HG03135 (cell line): ENCODE data around the gene OBI1.
"Not testable (repeated sequence)": the region's sequence is repeated elsewhere in the genome, so short reads cannot be mapped to it uniquely, and the experiment has no call there.

Source experiments
- ATAC-seq: cut with Tn5 transposase; IDR thresholded peaks from one replicate; pipeline ENCODE4 v1.9.1; 2021; ENCODE audit warnings: mild to moderate bottlenecking, moderate library complexity; ENCODE audit not compliant: unreplicated experiment

OBI1 gene

GRCh38 chr13:78649997-78650716 lies 8.8 kb downstream of the OBI1 start:
- ATAC-seq, result no peak

- not testable (repeated sequence) for ATAC-seq
Observed at GRCh38 chr13:78647109-78647678, 11.8 kb downstream of the OBI1 start.

DNA sequence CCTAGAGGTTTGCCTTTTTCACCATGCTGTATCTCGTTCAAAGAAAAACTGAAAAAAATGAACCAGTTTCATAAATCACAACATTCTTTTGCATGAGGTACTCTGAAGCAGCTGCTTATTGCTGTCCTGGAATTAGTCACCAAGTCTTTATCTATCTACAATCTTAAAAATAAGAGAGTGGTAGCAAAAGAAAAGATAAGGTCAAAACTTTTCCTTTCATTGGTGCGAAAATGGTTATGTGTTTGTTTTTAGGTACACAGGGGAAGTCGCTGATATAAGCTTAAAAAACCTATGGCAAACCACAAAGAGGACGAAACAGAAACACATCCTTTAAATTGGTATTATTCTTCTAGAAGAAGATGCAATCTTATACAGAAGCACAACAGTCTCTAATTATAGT lies 20.7 kb downstream of the OBI1 start:
- ATAC-seq, result no peak

DNA sequence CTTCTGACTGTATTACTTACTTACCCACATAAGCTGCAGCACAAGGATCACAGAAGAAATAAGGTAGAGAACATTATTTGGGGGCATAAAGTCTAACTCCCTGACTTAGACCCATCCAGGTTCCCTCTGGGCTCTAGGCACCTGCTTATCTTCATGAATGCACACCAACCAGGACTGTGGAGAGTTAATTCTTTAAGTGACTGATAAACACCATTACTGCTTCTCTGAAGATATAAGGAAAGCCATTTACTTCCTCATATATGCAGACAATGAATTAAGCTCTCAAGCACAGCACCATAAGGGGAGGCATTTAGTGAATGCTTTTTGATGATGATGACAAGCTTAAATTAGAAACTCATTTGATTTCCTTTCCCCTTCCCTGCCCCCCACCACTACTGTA lies 22.5 kb downstream of the OBI1 start:
- ATAC-seq, result no peak

GRCh38 chr13:78632996-78633395 lies 26.0 kb downstream of the OBI1 start:
- no peak for ATAC-seq

DNA sequence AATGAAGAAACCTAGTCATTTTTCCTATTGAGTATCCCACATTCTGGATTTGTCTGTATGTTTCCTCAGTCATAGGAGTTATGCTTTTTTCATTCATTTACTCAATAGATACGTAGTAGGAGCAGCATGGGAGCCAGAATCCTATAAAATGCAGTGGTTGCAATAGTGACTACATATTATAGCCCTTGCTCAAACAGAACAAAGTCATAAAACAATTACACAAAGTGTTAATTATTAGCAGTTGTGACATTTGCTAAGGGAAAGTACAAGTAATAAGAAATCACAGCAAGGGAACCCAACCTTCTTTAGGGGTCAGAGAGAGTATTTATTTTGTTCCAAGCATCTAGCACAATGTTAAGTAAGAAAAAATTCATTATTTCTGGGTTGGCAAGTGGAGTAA lies 27.9 kb downstream of the OBI1 start:
- ATAC-seq, result no peak

- ATAC-seq, result no peak
Observed at GRCh38 chr13:78630511-78630910, 28.4 kb downstream of the OBI1 start.

DNA sequence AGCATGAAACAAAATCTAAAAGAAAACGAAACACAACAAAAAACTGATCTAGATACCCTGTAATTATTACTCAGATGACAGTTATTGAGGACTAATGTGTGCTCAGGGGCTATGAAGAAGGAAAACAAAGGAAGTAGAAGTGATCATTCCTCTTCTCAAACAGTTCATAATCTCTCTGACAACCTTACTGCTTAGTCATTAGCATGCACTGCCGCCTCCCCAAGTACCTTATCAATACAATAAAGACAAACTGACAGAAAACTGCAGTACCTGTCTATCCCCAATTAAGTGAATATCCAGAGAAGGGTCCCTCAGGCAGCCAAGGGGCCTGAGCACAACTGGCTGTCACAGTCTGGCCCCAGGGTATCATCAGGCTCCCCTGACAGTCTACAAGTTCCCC lies 33.6 kb downstream of the OBI1 start:
- no peak for ATAC-seq

- ATAC-seq, result no peak
Observed at GRCh38 chr13:78623132-78623531, 35.8 kb downstream of the OBI1 start.

GRCh38 chr13:78620936-78621470 lies 38.0 kb downstream of the OBI1 start:
- ATAC-seq, result no peak

DNA sequence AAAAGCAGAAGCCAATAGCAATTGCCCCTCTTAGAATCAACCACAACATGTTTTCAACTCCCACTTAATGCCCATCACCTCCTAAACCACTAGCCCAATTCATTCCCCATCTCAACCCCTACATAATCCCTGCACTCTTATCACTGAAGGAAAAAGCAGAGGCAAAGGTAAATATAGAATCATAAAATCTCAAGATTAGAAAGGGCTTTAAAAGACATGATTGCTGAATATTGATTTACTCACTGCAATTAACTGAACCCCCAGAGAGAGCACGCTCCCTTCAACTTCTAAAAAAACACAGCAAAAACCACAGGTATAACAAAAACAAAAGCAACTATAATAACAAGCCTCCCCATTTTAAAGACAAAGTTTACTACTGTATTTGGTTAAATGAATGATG lies 40.5 kb downstream of the OBI1 start:
- ATAC-seq, result no peak

DNA sequence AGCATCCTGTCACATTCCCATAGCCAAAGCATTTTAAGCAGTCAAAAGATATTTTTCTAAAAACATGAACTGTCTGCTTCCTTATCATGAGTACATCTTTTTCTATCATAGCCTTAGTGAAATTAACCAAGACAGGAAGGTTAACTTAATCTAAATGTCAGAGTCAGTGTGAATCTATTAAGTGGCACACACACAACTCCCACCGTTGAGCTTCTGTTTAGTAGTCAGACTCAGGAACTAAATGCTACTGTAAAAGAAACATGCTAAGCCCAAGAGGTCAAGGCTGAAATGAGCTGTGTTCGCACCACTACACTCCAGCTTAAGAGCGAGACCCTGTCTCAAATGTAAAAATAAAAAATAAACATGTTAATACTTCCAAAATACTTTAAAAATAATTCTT lies 47.9 kb downstream of the OBI1 start:
- no peak for ATAC-seq

DNA sequence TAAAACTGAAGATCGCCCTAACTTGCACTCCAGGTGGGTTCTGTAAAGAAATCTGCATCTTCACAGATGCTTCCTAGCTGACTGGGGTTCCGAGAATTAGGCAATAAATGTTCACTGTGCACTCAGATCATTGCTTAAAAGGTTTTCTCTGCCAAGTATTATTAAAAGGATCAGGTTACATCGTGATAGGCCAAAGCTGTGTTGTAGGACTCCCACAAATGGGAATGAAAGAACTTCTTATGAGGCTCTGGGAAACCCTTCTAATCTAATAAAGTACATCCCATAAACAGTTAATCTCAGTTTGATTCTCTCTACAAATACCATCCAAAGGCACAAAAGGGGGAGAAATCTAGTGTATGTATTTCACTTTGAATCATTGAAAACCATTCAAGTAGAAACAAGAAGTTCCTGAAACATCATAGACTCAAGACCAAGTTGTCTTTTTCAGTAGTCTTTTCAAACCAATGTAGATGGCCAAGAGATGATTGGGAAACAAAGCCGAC lies 48.5 kb downstream of the OBI1 start:
- no peak for ATAC-seq

- ATAC-seq, result no peak
Observed at GRCh38 chr13:78609464-78610205, 49.3 kb downstream of the OBI1 start.

GRCh38 chr13:78608688-78609463 lies 50.1 kb downstream of the OBI1 start:
- ATAC-seq, result no peak

- ATAC-seq, result no peak
Observed at GRCh38 chr13:78608252-78608687, 50.7 kb downstream of the OBI1 start.

- no peak for ATAC-seq
Observed at GRCh38 chr13:78607409-78608251, 51.3 kb downstream of the OBI1 start.

DNA sequence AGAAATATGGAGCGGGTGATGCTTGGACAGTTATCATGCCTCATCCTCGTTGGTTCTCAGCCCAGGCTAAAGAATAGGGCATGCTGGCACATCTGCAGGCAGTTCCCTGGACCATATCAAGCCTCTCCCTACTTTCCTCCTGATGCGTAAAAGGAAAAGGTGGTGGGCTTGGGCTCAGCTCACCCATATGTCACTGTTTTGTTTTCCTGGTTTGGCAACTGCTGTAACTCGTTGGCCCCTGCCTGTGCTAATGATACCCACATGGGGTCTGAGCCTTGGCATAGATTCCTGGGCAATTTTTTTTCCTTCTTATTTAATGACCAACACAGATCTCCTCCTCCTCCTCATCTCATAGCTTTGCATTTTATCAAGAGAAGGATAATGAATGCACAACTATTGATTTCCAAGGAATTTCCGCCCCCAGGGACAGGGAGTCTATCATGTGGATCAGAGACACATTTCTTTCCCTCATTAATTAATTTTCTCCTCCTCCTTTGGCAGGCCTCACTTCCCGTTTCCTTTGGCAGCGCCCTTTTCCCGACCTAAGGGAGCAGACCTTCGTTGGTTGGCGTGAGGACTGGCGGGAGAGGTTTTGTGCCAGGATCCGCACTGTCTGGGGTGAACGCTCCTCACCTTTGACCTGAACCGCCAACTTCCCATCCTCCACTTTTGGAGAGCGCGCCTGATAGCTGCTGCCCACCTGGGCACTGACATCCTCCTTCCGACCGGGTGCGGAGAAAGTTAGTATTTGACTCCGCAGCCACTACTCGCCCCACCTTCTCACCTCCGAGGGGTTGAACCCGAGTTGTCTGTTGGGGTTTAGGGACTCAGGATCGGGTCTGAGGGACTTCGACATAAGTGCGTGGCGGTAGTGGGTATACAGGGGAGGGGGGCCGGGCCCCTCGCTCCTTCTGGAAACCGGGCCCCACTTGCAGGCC lies 52.2 kb downstream of the OBI1 start:
- ATAC-seq, result no peak
